HG03045 (cell line): ENCODE results near the gene SPATA31D3.
"Not testable (repeated sequence)": the region's sequence is repeated elsewhere in the genome, so short reads cannot be mapped to it uniquely, and the experiment has no call there.

Source experiments
- ATAC-seq: cut with Tn5 transposase; IDR thresholded peaks from one replicate; pipeline ENCODE4 v1.9.1; 2021; ENCODE audit warnings: mild to moderate bottlenecking, moderate library complexity; ENCODE audit not compliant: unreplicated experiment

The SPATA31D3 gene

DNA sequence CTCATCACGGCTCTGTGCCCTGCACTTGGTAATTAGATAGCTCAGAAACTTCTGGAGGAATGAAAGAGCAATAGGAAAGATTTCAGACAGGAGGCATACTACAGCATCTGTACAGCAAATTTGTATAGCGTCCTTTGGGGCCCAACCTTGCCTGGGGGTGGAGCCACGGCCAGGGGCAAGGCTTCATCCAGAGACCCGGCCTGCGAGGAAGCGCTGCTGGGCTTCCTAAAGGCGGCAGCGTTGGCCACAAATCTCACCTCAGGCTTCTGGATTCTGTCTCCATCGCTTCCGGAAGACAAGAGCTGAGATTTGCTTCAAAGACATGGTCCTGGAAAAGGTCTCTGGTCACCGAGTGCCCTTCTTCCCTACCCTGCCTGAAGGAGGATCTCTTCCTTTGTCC, 33.1 kb downstream of the SPATA31D3 start:
- no peak for ATAC-seq

DNA sequence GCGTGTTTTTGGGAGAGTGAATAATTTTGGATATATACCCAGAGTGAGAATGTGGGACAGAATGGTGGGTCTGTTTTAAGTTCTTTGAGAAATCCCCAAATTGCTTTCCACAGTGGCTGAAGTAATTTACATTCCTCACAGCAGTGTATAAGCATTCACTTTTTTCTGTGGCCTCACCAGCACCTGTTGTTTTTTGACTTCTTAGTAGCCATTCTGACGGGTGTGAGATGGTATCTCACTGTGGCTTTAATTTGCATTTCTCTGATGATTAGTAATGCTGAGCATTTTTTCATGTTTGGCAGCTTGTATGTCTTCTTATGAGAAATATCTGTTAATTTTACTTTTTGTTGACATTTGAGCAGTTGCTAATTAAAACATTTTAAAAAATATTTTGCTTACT, 35.9 kb downstream of the SPATA31D3 start:
- peak; percentile 72 for ATAC-seq

DNA sequence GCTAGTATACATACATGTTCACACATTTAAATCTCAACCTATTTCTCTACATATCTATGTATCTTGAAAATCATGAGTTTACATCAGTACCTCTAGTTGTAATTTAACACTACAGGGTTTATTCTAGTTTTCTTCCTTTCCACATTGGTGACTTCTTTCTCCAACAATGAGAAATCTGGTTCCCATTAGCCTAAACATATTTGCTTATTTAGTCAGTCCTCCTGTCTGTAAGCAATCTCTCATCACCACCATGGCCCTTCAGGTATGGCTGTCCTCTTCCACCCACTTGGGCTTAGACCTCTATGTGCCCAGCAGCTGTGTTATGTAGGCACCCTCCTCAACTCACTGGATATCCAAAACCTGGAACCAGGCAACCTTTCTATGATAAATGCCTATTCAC, 37.3 kb downstream of the SPATA31D3 start:
- no peak for ATAC-seq

DNA sequence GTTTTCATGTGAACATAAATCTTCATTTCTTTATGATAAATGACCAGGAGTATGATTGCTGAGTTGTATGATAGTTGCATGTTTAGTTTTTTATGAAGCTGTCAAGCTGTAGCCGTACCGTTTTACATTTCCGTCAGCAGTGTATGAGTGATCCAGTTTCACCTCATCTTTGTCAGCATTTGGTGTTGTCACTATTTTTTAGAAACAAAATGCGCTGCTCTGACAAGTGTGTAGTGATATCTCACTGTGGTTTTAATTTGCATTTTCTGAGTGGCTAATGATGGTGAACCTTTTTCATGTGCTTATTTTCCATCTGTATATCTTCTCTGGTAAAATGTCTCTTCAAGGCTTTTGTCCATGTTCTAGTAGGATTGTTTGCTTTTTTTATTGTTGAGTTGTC, 38.6 kb downstream of the SPATA31D3 start:
- no peak for ATAC-seq

DNA sequence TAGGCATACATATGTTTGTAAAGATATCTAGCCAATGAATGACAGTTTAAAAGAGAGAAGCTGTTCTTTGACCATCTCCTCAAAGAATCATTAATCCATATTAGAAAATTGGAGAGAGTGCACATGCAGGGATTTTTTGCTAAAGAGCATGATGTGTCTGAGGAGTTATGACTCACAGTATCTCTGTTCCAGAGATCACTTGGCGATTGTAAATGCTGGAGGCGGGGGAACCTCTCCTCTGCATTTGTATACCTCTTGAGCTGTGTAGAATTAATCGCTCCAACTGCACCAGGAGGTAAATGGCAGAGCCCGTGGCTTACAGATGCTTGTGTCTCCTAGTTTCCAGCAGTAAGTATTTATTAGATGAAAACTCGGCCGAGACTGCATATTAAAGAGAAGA, 41.6 kb downstream of the SPATA31D3 start:
- ATAC-seq = no peak

DNA sequence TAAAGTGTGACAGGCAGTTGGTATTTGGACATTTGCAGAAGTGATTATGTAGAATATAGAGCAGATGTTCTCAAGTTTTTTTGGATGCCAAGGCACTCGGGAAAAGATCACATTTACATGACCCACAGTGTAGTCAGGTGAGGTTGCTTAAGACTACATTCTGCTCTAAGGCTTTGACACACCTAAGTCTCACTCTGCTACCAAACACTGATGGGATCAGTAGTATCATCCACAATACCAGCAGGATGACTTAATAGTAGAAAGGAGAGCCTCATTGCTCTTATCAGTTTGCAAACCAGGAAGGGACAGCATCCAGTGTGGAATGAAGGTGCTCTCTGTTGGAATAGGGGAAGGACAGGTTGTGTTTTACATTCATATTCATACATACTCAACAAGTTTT, 42.8 kb downstream of the SPATA31D3 start:
- ATAC-seq = no peak

DNA sequence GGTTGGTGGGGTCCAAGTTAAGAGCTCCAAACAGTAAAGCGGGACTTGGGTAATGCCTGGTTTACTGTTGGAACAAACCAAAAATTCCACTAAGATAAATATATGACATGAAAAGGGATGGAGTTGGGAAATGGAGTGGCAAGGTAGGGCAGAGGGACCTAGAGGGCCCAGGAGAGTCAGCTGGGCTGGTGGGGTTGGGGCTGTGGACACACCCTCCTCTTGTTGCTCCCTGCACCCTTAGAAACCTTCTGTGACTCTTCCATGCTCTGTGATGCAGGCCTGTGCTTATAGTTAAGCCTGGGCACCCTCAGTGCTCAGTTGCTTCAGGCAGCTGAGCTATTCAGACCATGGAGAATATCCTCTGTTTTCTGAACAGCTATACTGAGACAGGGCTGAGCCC, 45.2 kb downstream of the SPATA31D3 start, which contains the start of gene SPATA31D1:
TSS of gene SPATA31D1 (plus strand) at position 301 of the 400 bp plus-strand sequence. CDS start at position 348, 47 bp downstream.
- not testable (repeated sequence) for ATAC-seq

DNA sequence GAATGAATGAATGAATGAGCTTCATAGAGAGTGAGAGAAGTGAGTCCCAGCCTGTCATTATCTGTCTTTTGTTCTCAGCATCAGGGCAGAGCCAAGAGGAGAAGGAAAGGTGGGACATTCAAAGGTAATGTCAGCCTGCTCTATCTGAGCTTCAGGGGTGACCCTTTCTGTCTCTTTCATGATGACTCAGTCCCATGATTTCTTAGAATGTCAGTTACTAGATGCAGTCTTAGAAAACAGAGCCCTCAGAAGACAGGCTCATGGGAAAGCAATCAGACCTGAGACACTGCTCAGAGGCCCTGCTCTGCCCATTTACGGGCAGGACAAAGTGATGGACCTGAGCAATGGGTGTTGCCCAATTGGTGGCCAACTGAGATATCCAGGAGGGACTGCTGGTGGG, 46.4 kb downstream of the SPATA31D3 start:
- ATAC-seq = no peak

DNA sequence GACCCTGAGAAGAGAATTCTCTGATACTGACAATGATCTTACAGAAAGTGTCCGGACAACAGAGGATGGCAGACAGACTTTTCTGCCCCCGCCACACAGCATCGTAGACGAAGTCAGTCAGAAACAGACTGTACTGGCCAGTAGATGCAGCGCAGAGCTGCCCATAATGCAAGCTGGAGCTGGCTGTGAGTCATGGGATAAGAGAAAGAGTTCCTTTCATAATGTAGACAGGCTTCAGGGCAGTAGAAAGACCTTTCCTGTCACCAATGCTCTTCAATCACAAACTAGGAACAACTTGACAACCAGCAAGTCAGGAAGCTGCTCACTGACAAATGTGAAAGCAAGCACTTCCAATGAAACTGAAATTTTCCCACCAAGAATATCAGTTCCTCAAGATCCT, 50.4 kb downstream of the SPATA31D3 start:
- no peak for ATAC-seq
